Mesenteric fat pad (tissue), 1 donor: Measurements from ENCODE around the gene NPPB. TPM values are rescaled to one million over a fixed set of nuclear protein-coding genes. Genes with fewer than 3 reads are reported as not detected.

Experiments
- DNase-seq: peaks from one replicate; pipeline ENCODE4 v3.0.0-alpha.2; 2020; ENCODE audit warnings: low spot score
- total RNA-seq: library from RNA; stranded (reverse); fragmentation: NEBNext Ultra II Directional; extraction: Animal tissue kit (Norgen Biotek cat#: 25700); gene quantifications from one replicate; pipeline ENCODE4 v1.2.1, GENCODE V29; 2021
- donor health status: DM: yes; HTN: yes; CAD: no.

Gene NPPB
- total RNA-seq, 1 donor from 2014 or later, result not detected

DNA sequence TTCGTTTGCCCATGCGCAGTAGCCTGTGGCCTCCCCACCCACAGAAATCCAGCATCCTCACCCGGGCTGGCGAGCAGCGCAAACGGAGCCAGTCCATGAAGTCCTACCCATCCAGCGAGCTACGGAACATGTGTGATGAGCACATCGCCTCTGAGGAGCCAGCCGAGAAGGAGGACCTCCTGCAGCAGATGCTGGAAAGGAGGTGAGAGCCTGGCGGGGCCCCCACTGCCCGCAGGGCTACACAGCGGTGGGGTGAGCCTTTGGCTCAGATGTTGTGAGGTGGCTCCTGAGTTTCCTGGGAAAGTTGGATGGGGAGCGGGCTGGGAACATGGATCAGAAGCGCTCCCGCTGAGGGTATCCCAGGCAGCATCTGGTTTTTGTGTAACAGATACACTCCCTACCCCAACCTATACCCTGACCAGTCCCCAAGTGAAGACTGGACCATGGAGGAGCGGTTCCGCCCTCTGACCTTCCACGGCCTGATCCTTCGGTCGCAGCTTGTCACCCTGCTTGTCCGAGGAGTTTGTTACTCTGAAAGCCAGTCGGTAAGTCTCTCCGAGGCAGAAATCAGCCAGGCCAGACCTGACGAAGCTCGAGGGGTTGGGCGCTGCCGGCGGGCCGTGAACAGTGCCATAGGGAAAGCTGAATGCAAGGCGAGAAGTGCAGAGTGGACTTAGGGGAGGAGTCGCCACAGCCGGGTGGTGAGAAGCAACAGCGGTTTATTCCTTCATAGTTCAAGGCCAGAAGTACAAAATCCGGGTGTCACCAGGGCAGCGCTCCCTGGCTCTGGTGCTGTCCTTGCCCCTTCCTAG is 21.6 kb downstream of the NPPB start:
- no peak for DNase-seq

- DNase-seq, result no peak
Observed at GRCh38 chr1:11835441-11836225, 23.1 kb downstream of the NPPB start.

DNA sequence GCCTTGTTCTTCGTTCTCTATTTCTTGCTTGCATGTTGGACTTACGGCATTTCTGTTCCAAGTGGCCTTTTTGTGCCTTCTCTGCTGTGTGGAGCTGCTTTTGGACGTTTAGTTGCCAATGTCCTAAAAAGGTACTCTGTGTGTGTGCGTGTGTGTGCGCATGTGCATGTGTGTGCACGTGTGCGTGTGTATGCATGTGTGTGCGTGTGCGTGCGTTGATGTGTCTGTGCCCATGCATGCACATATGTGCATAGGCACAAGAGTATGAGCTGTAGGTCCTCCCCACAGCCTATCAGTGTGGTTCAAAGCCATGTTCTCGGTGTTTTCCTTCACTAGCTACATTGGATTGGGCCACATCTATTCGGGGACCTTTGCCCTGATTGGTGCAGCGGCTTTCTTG is 24.8 kb downstream of the NPPB start:
- DNase-seq, result no peak

DNA sequence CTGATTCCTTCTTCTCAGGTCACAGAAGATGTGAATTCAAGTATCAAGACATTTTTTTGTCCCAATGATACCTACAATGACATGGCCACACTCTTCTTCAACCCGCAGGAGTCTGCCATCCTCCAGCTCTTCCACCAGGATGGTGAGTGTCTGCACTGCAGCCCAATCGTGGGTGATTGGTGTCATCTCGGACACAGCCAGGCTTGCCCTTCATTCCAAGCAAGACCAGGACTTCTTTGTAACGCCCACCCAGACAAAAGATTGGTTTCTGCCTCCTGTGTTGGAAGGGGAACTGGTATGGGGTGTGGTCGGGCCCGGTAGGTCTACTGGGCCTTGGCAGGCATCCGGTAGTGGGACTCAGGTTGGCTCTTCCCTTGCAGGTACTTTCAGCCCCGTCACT is 25.2 kb downstream of the NPPB start:
- no peak for DNase-seq

DNA sequence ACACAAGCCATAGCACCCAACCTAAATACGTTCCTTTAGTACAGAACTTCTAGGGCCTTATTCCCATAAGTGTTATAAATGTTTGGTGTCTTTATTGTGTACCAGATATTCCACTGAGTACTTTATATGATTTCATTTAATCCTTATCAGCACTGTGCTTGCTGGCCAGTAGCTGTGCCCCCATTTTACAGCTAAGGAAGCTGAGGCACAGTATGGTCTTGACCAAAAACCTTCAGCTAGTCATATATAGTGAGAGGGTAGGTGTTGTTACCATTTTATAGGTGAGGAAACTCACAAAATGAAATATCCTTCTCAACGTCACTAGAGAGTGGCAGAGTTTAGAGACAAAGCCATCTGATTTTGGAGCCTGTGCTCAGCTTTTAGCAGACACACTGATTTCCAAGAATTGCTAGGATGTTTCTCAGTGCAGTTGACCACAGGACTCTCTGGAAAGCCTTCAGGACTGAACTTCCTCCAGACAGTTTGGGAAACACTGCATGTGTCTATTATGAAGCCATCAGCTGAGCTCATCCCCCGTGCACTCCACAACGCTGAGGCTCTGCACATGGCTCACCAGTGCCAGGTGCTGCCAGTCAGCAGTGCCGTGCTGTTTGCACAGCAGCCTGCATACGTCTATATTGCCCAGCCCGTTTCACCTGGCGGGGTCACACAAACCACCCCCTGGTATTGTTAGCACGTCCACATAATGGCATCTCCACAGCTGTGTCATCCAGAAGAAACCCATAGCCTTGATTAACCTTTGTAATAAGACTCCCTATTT is 26.6 kb downstream of the NPPB start:
- DNase-seq, result no peak

GRCh38 chr1:11828511-11828910 is 30.2 kb downstream of the NPPB start:
- no peak for DNase-seq

DNA sequence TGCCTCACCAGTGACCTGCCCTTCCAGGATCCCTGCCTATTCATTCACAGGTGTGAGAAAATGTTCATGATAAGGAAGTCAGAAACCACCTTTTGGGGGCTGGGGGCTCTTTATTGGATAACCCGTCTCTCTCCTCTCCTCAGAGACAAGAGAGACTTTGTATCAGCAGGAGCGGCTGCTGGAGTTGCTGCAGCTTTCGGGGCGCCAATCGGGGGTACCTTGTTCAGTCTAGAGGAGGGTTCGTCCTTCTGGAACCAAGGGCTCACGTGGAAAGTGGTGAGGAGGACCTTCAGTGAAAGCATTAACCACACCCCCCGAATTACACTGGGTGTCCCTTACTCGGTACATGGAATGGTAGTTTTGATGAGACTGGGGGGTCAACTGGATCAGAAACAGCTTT is 31.8 kb downstream of the NPPB start:
- no peak for DNase-seq

DNA sequence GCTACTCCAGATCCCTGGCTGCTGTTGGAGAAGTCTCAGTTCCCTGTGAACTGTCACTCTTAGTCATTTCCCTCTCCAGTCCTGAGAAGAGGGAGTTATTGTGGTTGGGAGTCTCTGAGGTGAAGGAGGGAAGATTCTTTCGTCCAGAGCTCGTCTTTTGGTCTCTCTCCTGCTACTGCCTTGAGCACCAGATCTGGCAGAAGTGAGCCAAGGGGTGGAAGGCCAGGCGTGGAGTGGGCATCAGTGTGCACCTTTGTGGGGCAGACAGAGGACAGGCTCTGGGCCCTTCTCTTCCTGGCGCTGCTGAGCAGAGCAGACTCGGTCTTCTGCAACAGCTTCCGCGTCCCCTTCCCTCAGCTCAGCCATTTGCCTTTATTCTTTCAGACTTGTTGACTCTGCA is 33.6 kb downstream of the NPPB start:
- no peak for DNase-seq

DNA sequence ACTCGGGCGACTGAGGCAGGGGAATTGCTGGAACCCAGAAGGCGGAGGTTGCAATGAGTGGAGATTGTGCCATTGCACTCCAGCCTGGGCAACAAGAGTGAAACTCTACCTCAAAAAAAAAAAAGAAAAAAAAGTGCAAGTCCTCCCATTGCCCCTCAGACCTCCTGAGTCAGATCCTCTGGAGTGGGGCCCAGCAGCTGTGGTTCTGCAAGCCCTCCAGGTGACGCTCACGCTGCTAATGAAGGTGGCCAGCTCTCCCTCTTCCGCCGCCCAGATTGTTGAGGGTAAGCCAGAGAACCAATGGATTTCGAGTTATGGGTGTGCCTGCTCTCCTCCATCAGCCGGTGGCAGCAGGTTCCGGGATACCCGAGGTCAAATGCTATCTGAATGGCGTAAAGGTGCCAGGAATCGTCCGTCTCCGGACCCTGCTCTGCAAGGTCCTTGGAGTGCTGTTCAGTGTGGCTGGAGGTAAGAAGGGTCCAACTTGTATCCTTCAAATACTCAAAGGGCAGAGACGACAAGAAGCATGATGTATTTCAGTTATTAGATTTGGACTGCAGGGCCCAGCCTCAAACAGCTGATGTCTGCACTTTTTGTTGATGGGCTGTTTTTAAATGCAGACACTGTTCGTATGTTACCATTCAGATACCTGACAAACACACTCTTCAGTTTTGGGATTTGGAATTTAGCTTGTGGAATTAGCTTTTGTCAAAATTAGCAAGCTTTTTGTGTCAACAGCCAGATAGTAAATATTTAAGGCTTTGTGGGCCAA is 35.2 kb downstream of the NPPB start:
- no peak for DNase-seq

DNA sequence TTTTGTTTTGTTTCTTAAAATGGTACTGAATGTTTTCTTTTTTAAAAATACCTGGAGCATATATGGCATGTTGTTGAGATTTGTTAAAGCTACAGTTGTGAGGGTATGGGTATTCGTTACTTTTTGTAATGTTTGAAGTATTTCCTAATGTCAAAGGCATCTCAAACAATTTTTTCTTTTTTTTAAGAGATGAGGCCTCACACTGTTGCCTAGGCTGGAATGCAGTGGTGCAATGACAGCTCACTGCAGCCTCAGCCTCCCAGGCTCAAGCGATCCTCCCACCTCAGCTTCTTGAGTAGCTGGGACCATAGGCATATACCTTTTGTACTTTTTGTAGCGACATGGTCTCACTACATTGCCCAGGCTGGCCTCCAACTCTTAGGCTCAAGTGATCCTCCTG is 36.7 kb downstream of the NPPB start:
- no peak for DNase-seq

DNA sequence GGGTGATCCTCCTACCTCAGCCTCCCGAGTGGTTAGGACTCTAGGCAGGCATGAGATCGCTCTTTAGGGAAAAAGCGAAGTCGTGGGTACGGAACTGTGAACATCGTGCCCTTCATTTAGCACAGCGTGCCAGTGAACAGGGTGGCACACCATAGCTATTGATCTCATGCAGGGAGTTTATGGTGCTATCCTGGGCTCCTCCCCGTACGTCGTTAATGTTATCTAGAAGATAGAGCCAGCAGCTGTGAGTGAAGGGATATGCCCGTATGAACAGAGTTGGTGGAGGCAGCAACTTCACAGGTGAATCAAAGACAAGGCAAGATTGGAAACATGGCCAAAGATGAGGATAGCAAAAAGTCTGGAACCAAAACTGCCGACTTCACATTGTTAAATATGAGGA is 41.6 kb downstream of the NPPB start:
- no peak for DNase-seq

DNA sequence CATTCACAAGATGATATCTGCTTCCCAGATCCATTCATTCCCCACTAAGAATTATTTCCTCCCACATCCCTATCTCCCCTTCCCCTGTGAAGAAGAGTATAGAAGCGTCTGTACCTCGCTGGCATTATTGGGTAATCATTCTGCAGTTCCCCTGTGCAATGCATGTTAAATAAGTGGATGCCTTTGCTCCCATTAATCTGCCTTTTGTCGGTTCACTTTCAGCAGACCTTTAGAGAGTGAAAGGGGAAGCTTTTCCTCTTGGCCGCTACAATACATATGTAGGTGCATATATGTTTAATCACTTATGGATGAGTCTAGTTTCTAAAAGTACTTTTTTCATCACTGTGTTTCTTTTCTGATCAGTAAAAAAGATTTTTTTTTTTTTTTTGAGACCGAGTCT is 45.7 kb downstream of the NPPB start:
- DNase-seq, result no peak

Other genes starting within 250 kb of the NPPB start
- gene FBXO2, start 204.5 kb downstream of the NPPB start, total RNA-seq, result 0.71 TPM
- gene FBXO44, start 204.1 kb downstream of the NPPB start, total RNA-seq, result 12.1 TPM
- 11.2 TPM for gene FBXO6, start 194.7 kb downstream of the NPPB start, total RNA-seq
- 25.1 TPM for gene MAD2L2, start 177.8 kb downstream of the NPPB start, total RNA-seq
- not detected for gene DRAXIN, start 167.2 kb downstream of the NPPB start, total RNA-seq
- 39.8 TPM for gene AGTRAP, start 122.8 kb downstream of the NPPB start, total RNA-seq
- 1.1 TPM for gene C1orf167, start 96.8 kb downstream of the NPPB start, total RNA-seq
- gene MTHFR, start 53.0 kb downstream of the NPPB start, total RNA-seq, result 35.8 TPM
- gene CLCN6, start 52.8 kb downstream of the NPPB start, total RNA-seq, result 24.1 TPM
- gene NPPA, start 11.2 kb downstream of the NPPB start, total RNA-seq, result not detected
- gene KIAA2013, start 67.5 kb upstream of the NPPB start, total RNA-seq, result 35.9 TPM
- gene PLOD1, start 75.8 kb upstream of the NPPB start, total RNA-seq, result 66.9 TPM
- gene MFN2, start 121.5 kb upstream of the NPPB start, total RNA-seq, result 93.6 TPM
- gene MIIP, start 160.6 kb upstream of the NPPB start, total RNA-seq, result 35.7 TPM
- gene TNFRSF8, start 204.4 kb upstream of the NPPB start, total RNA-seq, result 2.1 TPM